Measurements from ENCODE around the gene MGARP. TPM values are rescaled to one million over a fixed set of nuclear protein-coding genes. Genes with fewer than 3 reads are reported as not detected.

The MGARP gene
- total and polyA plus RNA-seq, 9 donors = 11.4 to 108 (median 19.9) TPM

- 73 to 88% (median 83%) methylated on average over 1 of the region's 1 CpG for WGBS, 3 donors
- no peak for TF ChIP-seq EP300 (IDR thresholded peaks at IDR 0.05)
- no peak for TF ChIP-seq POLR2A (IDR thresholded peaks at IDR 0.05)
- TF ChIP-seq, protein P1, sequence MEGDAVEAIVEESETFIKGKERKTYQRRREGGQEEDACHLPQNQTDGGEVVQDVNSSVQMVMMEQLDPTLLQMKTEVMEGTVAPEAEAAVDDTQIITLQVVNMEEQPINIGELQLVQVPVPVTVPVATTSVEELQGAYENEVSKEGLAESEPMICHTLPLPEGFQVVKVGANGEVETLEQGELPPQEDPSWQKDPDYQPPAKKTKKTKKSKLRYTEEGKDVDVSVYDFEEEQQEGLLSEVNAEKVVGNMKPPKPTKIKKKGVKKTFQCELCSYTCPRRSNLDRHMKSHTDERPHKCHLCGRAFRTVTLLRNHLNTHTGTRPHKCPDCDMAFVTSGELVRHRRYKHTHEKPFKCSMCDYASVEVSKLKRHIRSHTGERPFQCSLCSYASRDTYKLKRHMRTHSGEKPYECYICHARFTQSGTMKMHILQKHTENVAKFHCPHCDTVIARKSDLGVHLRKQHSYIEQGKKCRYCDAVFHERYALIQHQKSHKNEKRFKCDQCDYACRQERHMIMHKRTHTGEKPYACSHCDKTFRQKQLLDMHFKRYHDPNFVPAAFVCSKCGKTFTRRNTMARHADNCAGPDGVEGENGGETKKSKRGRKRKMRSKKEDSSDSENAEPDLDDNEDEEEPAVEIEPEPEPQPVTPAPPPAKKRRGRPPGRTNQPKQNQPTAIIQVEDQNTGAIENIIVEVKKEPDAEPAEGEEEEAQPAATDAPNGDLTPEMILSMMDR (IDR thresholded peaks at IDR 0.05) = no peak
- intact Hi-C loops (cut with DNase I) = loop anchor here in 2 of 4 donors (5.0 to 10.0 kb wide), 4 partner anchors 55 to 195 kb away; partner anchors contain the start of gene ELF2 (in 1 of the 2)
- Histone ChIP-seq H3K4me3 (no peak overlapping the region), H3K27me3 (no peaks in the 10 kb centered on the region), H3K27ac (no peak overlapping the region), H3K9me3 (no peaks in the 10 kb centered on the region), H3K4me1 (ENCODE audit: insufficient read depth) (peaks cover 3% of the 10 kb centered on the region), H3K36me3 (no peaks in the 10 kb centered on the region)
- no peak for DNase-seq
Observed at GRCh38 chr4:139299536-139299935, 19.5 kb upstream of the MGARP start.

DNA sequence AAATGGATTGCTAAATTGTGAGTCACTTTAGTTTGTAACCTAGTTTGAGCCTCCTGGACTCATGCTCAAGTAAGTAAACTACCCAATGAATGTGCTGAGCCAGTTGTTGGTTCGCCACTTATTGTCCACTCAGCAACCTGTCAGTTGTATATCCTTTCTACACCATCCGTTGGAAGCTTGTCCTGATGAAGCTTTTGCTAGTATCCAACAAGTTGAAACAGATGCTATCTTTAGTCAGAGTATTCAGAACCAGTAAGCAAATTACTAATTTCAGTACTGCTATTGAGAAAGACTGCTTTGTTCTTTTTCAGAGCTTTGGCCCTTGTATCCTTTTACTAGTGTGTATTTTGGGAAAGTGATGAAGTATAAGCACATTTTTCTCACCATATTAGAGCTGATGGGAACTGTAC is 17.0 kb upstream of the MGARP start:
- DNase-seq = no peak
- Histone ChIP-seq H3K4me1 (ENCODE audit: insufficient read depth) (peaks cover 1% of the 10 kb centered on the region), H3K27me3 (no peaks in the 10 kb centered on the region), H3K4me3 (no peak overlapping the region), H3K9me3 (no peaks in the 10 kb centered on the region), H3K36me3 (no peaks in the 10 kb centered on the region), H3K27ac (no peak overlapping the region)
- TF ChIP-seq EP300 (IDR thresholded peaks at IDR 0.05) (no peak), POLR2A (IDR thresholded peaks at IDR 0.05) (no peak)
- TF ChIP-seq, protein P1 (IDR thresholded peaks at IDR 0.05) = no peak
- intact Hi-C loops (cut with DNase I) = loop anchor here in 2 of 4 donors (5.0 to 10.0 kb wide), 4 partner anchors 52 to 192 kb away; partner anchors contain the start of gene ELF2 (in 1 of the 2)
- WGBS, 3 donors = 86 to 89% (median 88%) methylated on average over 2 of the region's 2 CpGs

- Histone ChIP-seq H3K4me1 (ENCODE audit: insufficient read depth) (peaks cover 1% of the 10 kb centered on the region), H3K27ac (peak overlapping the region in 1 of 2 donors; percentile 87), H3K27me3 (no peaks in the 10 kb centered on the region), H3K9me3 (no peaks in the 10 kb centered on the region), H3K36me3 (no peaks in the 10 kb centered on the region), H3K4me3 (peak overlapping the region; percentile 83)
- no peak for DNase-seq
- 4 to 5% (median 4%) methylated on average over 6 of the region's 6 CpGs for WGBS, 3 donors
- no peak for TF ChIP-seq POLR2A (IDR thresholded peaks at IDR 0.05)
- TF ChIP-seq, protein P1 (IDR thresholded peaks at IDR 0.05) = no peak
- TF ChIP-seq EP300 (IDR thresholded peaks at IDR 0.05) = no peak
- intact Hi-C loops (cut with DNase I) = loop anchor here in 2 of 4 donors (5.0 to 10.0 kb wide), 4 partner anchors 51 to 191 kb away; partner anchors contain the start of gene ELF2 (in 1 of the 2)
Observed at GRCh38 chr4:139295942-139296299, 15.9 kb upstream of the MGARP start.

DNA sequence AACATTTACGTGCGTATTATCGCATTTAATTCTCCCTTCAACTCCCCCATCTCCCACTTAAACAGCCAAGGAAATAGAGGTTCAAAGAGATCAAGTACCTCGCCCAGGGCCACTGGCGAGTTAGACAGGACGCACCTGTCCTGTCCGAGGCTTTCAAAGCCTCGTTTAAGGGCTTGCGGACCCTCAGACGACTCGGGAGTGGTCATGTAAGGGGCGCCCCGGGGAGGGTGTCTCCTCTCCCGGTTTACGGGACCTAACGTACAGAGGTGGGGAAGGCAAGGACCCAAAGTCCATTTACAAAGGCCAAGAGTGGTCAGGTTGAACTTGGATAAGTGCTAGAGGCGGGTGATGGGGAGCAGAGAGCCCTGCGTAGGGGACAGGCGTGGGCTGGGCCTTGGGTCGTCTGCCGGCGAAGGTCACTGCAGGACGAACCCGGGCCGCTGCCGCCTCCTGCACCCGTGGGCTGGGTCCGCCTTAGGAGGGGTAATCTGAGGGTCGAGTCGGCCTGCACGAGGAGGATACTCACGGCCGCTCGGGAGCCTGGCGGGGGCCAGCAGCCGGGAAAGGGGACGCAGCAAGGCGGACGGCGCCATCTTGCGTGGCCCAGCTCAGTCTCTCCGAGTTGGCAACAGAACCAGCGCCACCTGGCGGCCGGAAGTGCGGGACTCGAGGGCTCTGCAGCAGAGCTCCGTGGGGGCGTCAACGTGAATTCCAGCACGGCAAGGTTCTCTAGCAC is 15.3 kb upstream of the MGARP start:
- peak; percentile 97 to 100 (median 99) for DNase-seq
- peaks cover 1% of the 10 kb centered on the region for H3K4me1 ChIP-seq (ENCODE audit: insufficient read depth)

More for the DNA sequence above, 15.3 kb upstream of the MGARP start:
- H3K27me3 ChIP-seq = no peaks in the 10 kb centered on the region
- 0 to 1% (median 0%) methylated on average over 51 of the region's 51 CpGs for WGBS, 3 donors
- H3K27ac ChIP-seq = peak overlapping the region; percentile 79 to 87
- H3K4me3 ChIP-seq = peak overlapping the region; percentile 83
- no peaks in the 10 kb centered on the region for H3K9me3 ChIP-seq
- TF ChIP-seq EP300 (IDR thresholded peaks at IDR 0.05) (no peak), POLR2A (IDR thresholded peaks at IDR 0.05) (peak; percentile 52)
- TF ChIP-seq, protein P1 (IDR thresholded peaks at IDR 0.05) = peak; percentile 94 to 99 (median 95)
- no peaks in the 10 kb centered on the region for H3K36me3 ChIP-seq
- intact Hi-C loops (cut with DNase I) = loop anchor here in 2 of 4 donors (5.0 to 10.0 kb wide), 4 partner anchors 51 to 191 kb away; partner anchors contain the start of gene ELF2 (in 1 of the 2)

Measured in ovary (tissue), 9 donors.